SK-N-SH (cell line): ENCODE measurements around the gene RPL37A. TPM values are rescaled to one million over a fixed set of nuclear protein-coding genes. Genes with fewer than 3 reads are reported as not detected.

Experiments
- CTCF ChIA-PET: fragments of 300-600, 350-600 bp; formaldehyde crosslinking; extraction: SDS; loops from one replicate; lab custom pipeline; 2021; lab: Yijun Ruan, JAX
- POLR2A ChIA-PET: fragments of 350-600 bp; sonication (Branson Sonifier 250); formaldehyde crosslinking; extraction: SDS; loops from one replicate; lab custom pipeline; 2020; ENCODE audit warnings: antibody characterized with exemption, inconsistent platforms; lab: Yijun Ruan, JAX
- DNase-seq: peaks from one replicate; pipeline ENCODE4 v3.0.0; 2012
- H2AFZ ChIP-seq: fragments of 200-600 bp; sonication (generic); 2 replicates; pipeline ENCODE4 v1.8.1; 2016; ENCODE audit warnings: antibody characterized with exemption, mild to moderate bottlenecking, low read depth
- H3F3A ChIP-seq: fragments of 200-600 bp; sonication (generic); replicated peaks from 2 replicates; pipeline ENCODE3; 2016; ENCODE audit warnings: antibody characterized with exemption, mild to moderate bottlenecking; ENCODE audit not compliant: insufficient read depth
- H3K27ac ChIP-seq, 2 experiments: fragments of 200-500 bp in 1 of 2; fragments of 200-600 bp in 1 of 2; sonication (Bioruptor generic) in 1 of 2; sonication (generic), shearing (Covaris generic) in 1 of 2; 2 replicates each; pipeline versions ENCODE4 v1.5.1 to v1.6.1; 2014 to 2016; ENCODE audit warnings: low read depth in 2 of 2, inconsistent platforms in 1 of 2, low read length in 1 of 2, mild to moderate bottlenecking in 1 of 2, mixed read lengths in 1 of 2
- H3K27me3 ChIP-seq: fragments of 200-600 bp; sonication (generic), shearing (Covaris generic); 2 replicates; pipeline ENCODE4 v1.6.1; 2016; ENCODE audit warnings: mixed run types; ENCODE audit not compliant: insufficient read depth
- H3K36me3 ChIP-seq, 2 experiments: fragments of 200-500 bp in 1 of 2; fragments of 200-600 bp in 1 of 2; sonication (Bioruptor generic) in 1 of 2; sonication (generic) in 1 of 2; replicated peaks in 1 of 2; 2 replicates each; pipeline versions ENCODE3 to v1.5.1; 2014 to 2016; ENCODE audit warnings: low read length in 1 of 2, mild to moderate bottlenecking in 1 of 2; ENCODE audit not compliant: insufficient read depth in 2 of 2, control insufficient read depth in 1 of 2
- H3K4me1 ChIP-seq, 2 experiments: fragments of 200-500 bp in 1 of 2; fragments of 200-600 bp in 1 of 2; sonication (Bioruptor generic) in 1 of 2; sonication (generic), shearing (Covaris generic) in 1 of 2; 2 replicates each; pipeline versions ENCODE4 v1.5.1 to v1.6.1; 2014 to 2016; ENCODE audit warnings: low read depth in 1 of 2, low read length in 1 of 2, mixed run types in 1 of 2; ENCODE audit not compliant: insufficient read depth in 2 of 2, control insufficient read depth in 1 of 2
- H3K4me2 ChIP-seq: fragments of 200-600 bp; sonication (generic), shearing (Covaris generic); 2 replicates; pipeline ENCODE4 v1.6.1; 2017; ENCODE audit warnings: mixed run types
- H3K4me3 ChIP-seq, 2 experiments: fragments of 200-500 bp in 1 of 2; fragments of 200-600 bp in 1 of 2; sonication (Bioruptor generic) in 1 of 2; sonication (generic), shearing (Covaris generic) in 1 of 2; 2 replicates each; pipeline versions ENCODE4 v1.5.1 to v1.8.1; 2014 to 2016; ENCODE audit warnings: low read depth in 2 of 2, inconsistent platforms in 1 of 2, low read length in 1 of 2, mild to moderate bottlenecking in 1 of 2, mixed read lengths in 1 of 2, moderate library complexity in 1 of 2
- H3K79me2 ChIP-seq: fragments of 200-600 bp; sonication (generic); 2 replicates; pipeline ENCODE4 v1.8.1; 2017; ENCODE audit warnings: mild to moderate bottlenecking; ENCODE audit not compliant: insufficient read depth
- H3K9ac ChIP-seq: fragments of 200-600 bp; sonication (generic); 2 replicates; pipeline ENCODE4 v1.6.1; 2017; ENCODE audit warnings: mixed run types
- H3K9me2 ChIP-seq: fragments of 200-600 bp; sonication (generic); 2 replicates; pipeline ENCODE4 v1.6.1; 2017; ENCODE audit warnings: mixed run types
- H3K9me3 ChIP-seq: fragments of 200-600 bp; sonication (generic); 2 replicates; pipeline ENCODE4 v1.6.1; 2017; ENCODE audit warnings: mixed run types, mild to moderate bottlenecking, moderate library complexity
- H4K20me1 ChIP-seq: fragments of 200-600 bp; sonication (generic); 2 replicates; pipeline ENCODE4 v1.6.1; 2017; ENCODE audit warnings: mild to moderate bottlenecking, mixed run types; ENCODE audit not compliant: insufficient read depth
- ELF1 ChIP-seq: IDR thresholded peaks from 2 replicates; pipeline ENCODE4 v1.4.0; 2012
- MAX ChIP-seq: IDR thresholded peaks from 2 replicates; pipeline ENCODE4 v1.4.0; 2012; ENCODE audit warnings: low read depth
- MEF2A ChIP-seq: IDR thresholded peaks from 2 replicates; pipeline ENCODE4 v1.4.0; 2012; ENCODE audit warnings: low read depth, borderline replicate concordance
- NFIC ChIP-seq: IDR thresholded peaks from 2 replicates; pipeline ENCODE4 v1.4.0; 2012; ENCODE audit warnings: borderline replicate concordance
- RCOR1 ChIP-seq: fragments of 150-350 bp; IDR thresholded peaks from 2 replicates; pipeline ENCODE4 v1.6.1; 2017; ENCODE audit warnings: antibody characterized with exemption, low read length
- TAF1 ChIP-seq: IDR thresholded peaks from 2 replicates; pipeline ENCODE4 v1.6.1; 2012; ENCODE audit warnings: low read depth, mild to moderate bottlenecking, low read length, moderate library complexity, borderline replicate concordance
- TCF12 ChIP-seq: IDR thresholded peaks from 2 replicates; pipeline ENCODE4 v1.4.0; 2012
- TEAD4 ChIP-seq: IDR thresholded peaks from 2 replicates; pipeline ENCODE4 v1.4.0; 2012; ENCODE audit warnings: mild to moderate bottlenecking, borderline replicate concordance; ENCODE audit not compliant: insufficient read depth
- ZBTB33 ChIP-seq: IDR thresholded peaks from 2 replicates; pipeline ENCODE4 v1.4.0; 2012; ENCODE audit warnings: low read depth, borderline replicate concordance
- polyA plus RNA-seq, 3 experiments: library from polyadenylated mRNA; depleted of rRNA; stranded (reverse); fragments of >200 nt; gene quantifications; 2 replicates each; pipeline ENCODE4 v1.2.3, GENCODE V29; 2012
- TF ChIP-seq, protein P1 (sequence below): IDR thresholded peaks from 2 replicates; pipeline ENCODE4 v1.6.1; 2012; ENCODE audit warnings: mild to moderate bottlenecking, low read depth, low read length, moderate library complexity
- TF ChIP-seq, protein P2 (sequence below): fragments of 150-350 bp; IDR thresholded peaks from 2 replicates; pipeline ENCODE4 v1.6.1; 2017; ENCODE audit warnings: antibody characterized with exemption, low read length, low read depth, borderline replicate concordance

Gene RPL37A
- polyA plus RNA-seq, 1 of the 3 experiments (the other 2 are of a cell fraction), result 2,018 TPM

GRCh38 chr2:216450346-216450745 lies 48.3 kb upstream of the RPL37A start:
- Histone ChIP-seq H2AFZ (no peak overlapping the region), H3K4me1 (no peaks in the 10 kb centered on the region; a peak in 1 of 4 replicates), H3K27me3 (no peaks in the 10 kb centered on the region), H3K4me3 (no peak overlapping the region), H3K9me3 (no peaks in the 10 kb centered on the region), H3K9me2 (no peaks in the 10 kb centered on the region), H3K36me3 (peaks cover 71 to 78% of the 10 kb centered on the region in 2 experiments), H3K4me2 (no peak overlapping the region), H3K79me2 (no peaks in the 10 kb centered on the region), H4K20me1 (no peaks in the 10 kb centered on the region), H3K9ac (no peak overlapping the region), H3F3A (peaks cover 14% of the 10 kb centered on the region), H3K27ac (no peak overlapping the region)
- no peak for TF ChIP-seq TCF12
- no peak for TF ChIP-seq RCOR1
- no peak for TF ChIP-seq MAX
- TF ChIP-seq TEAD4, result no peak
- no peak for TF ChIP-seq TAF1
- TF ChIP-seq NFIC, result no peak
- TF ChIP-seq MEF2A, result no peak
- TF ChIP-seq ELF1, result no peak
- no peak for TF ChIP-seq ZBTB33
- TF ChIP-seq, protein P1, sequence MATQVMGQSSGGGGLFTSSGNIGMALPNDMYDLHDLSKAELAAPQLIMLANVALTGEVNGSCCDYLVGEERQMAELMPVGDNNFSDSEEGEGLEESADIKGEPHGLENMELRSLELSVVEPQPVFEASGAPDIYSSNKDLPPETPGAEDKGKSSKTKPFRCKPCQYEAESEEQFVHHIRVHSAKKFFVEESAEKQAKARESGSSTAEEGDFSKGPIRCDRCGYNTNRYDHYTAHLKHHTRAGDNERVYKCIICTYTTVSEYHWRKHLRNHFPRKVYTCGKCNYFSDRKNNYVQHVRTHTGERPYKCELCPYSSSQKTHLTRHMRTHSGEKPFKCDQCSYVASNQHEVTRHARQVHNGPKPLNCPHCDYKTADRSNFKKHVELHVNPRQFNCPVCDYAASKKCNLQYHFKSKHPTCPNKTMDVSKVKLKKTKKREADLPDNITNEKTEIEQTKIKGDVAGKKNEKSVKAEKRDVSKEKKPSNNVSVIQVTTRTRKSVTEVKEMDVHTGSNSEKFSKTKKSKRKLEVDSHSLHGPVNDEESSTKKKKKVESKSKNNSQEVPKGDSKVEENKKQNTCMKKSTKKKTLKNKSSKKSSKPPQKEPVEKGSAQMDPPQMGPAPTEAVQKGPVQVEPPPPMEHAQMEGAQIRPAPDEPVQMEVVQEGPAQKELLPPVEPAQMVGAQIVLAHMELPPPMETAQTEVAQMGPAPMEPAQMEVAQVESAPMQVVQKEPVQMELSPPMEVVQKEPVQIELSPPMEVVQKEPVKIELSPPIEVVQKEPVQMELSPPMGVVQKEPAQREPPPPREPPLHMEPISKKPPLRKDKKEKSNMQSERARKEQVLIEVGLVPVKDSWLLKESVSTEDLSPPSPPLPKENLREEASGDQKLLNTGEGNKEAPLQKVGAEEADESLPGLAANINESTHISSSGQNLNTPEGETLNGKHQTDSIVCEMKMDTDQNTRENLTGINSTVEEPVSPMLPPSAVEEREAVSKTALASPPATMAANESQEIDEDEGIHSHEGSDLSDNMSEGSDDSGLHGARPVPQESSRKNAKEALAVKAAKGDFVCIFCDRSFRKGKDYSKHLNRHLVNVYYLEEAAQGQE, result no peak
- TF ChIP-seq, protein P2, sequence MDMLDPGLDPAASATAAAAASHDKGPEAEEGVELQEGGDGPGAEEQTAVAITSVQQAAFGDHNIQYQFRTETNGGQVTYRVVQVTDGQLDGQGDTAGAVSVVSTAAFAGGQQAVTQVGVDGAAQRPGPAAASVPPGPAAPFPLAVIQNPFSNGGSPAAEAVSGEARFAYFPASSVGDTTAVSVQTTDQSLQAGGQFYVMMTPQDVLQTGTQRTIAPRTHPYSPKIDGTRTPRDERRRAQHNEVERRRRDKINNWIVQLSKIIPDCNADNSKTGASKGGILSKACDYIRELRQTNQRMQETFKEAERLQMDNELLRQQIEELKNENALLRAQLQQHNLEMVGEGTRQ, result no peak
- CTCF ChIA-PET, result no interaction called here
- DNase-seq, result no peak
- POLR2A ChIA-PET, result interaction anchor here (0.5 kb wide), 1 partner anchor 15 kb away, joined by 5 read pairs; no protein-coding TSS in a partner anchor
